Limb (tissue), 2 donors: ENCODE results near the gene TMPRSS9.

ENCODE experiments used
- DNase-seq, 2 donors: peaks; one replicate each; pipeline ENCODE4 v3.0.0-alpha.2; 2016; ENCODE audit errors: extremely low spot score in 2 of 2

The TMPRSS9 gene

DNA sequence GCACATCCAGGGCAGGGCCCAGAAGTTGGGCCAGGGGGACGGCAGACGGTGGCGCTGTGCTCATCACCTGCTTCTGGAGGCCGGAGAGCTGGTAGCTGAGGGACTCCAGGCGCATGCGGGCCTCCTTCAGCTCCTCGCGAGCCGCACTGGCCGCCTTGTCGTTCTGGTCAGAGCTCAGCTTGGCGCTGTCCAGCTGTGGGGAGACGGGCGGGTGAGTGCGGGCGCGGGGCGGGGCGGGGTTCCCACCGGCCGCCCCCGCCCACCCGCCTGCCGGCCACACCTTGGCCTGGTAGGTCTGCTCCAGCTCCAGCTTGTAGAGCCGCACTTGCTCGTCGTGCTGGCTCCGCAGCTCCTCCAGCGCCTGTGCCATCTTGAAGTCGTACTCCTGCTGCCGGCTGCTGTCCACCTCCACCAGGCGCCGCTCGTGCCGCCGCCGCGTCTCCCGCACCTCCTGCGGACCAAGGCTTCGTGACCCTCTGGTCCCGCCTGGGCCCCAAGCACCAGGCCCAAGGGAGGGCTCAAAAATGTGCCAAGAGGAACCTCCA lies 74.7 kb downstream of the TMPRSS9 start:
- no peak for DNase-seq

DNA sequence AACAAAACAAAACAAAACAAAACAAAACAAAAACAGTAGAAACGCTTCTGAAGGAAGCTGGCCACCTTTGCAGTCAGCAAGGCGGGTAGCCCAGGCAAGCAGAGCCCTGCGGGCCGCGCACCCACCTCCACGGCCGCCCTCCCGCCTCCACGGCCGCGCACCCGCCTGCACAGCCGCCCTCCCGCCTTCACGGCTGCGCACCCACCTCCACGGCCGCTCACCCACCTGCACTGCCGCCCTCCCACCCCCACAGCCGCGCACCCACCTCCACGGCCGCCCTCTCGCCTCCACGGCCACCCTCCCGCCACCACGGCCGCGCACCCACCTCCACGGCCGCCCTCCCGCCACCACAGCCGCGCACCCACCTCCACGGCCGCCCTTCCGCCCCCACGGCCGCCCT lies 76.3 kb downstream of the TMPRSS9 start:
- DNase-seq, result no peak

DNA sequence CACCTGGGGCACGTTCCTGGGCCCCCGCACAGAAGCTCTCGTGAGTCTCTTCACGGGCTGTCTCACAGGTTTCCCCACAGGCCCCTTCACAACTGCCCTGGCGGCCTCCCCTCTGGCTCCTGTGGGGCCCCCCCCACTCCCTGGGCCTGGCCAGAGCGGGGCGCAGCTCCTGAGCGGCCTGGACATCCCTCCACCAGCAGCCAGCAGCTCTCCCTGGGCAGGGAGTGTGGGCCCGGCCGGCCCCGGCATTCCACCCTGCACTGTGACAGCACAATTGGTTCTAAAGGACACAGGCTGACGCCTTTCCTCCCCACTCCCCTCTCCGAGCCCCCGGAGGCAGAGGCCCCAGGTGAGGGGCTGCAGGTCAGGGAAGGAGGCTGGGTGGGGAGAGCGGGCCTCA lies 76.9 kb downstream of the TMPRSS9 start:
- no peak for DNase-seq

DNA sequence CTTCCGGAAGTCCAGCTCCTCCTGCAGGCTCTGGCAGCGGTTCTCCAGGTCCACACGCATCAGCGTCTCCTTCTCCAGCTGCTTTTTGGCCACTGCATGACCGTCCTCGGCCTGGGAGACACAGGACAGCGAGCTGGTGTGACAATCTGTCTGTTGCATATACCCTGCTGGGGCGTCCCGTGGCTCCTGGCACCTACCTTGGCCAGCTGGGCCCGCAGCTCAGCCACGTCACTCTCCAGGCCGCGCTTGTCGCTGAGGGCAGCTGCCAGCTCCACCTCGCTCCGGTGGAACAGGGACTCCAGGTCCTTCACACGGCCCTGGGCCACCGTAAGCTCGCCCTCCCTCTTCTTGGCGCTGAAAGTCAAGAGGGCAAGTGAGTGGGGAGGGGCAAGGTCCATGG lies 78.1 kb downstream of the TMPRSS9 start:
- DNase-seq, result no peak

DNA sequence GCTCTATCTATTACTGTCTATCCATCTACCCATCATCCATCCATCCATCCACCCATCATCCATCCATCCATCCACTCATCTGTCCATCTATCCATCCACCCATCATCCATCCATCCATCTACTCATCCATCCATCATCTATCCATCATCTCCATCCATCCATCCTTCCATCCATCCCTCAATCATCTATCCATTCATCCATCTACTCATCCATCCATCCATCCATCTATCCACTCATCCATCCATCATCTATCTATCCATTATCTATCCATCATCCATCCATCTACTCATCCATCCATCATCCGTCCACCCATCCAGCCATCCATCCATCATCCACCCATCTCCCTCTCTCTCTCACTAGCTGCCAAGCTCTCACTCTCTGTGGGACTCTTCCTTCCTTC lies 80.5 kb downstream of the TMPRSS9 start:
- no peak for DNase-seq

DNA sequence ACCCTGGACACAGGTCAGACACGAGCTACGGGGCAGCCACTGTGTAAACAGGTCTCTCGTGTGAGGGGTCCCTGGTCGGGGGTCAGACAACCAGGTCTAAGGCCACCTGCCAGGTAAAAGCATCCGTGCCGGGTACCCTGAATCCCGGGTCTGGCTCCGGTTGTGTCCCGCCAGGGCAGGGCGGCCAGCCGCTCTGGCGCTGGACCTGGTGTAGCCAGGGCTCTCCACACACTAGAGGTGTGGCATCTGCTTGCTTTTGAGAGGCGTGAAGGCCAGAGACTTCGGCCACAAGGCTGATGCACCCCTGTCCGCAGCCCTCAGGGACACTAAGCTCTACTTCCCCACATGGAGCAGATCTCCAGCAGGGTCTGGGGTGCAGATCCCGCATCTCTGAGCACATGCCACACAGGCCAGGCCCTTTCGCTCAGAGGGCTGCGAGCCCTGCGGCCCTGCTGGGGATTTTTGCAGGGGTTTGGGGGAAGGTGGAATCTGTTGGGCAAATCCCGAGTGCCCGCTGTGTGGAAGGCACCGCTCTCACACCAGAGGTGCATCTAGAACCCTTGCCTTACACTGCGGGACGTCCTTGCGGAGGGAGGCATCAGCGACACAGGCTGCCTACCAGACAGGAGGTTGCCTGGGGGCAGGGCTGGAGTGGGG lies 81.2 kb downstream of the TMPRSS9 start:
- no peak for DNase-seq

DNA sequence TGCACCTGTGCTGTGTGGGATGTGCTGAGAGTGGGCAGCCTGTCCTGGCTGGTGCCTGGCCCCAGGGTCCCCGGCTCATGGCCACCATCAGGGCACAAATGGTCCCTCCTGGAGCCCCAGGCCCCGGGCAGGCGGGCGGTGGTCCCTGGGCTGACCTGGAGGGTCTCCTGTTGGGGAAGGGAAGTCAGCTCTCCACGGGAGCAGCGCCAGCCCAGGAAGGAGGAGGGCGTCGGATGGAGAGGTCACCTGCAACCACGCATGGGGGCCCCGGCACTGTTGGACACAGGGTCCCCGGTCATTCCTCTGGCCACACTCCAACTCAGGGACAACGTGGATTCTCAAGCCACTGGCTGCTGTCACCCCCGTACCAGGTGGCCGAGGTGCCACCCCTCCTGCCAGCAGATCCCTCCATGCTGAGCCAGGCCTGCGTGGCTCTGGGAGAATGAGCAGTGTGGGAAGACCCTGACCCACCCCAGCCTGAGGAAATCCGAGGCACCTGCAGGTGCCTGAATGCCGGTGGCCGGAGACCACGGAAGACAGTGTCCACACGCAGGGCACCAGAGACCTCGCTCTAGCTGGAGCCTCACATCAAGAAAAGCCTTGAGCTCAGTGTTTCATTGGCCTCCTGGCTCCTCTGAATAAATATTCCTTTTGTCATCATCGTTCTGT lies 83.2 kb downstream of the TMPRSS9 start:
- no peak for DNase-seq

DNA sequence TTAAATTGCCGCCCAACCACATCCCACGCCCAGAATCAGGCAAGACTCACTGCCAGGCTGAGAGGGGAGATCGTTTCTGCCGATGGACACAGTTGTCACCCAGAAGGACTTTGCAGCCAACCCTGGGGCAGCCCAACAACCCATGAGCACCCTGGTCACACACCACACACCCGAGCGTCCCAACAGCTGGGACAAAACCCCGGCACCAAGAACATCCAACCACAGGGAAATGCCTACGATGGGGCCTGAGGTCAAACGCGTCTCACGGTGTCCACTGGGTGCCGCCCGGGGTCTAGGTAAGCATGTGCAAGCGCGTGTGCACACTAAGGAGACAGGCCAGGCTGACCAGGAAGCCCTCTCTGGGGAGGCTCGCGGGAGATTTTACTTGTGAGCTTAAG lies 83.7 kb downstream of the TMPRSS9 start:
- DNase-seq, result no peak

DNA sequence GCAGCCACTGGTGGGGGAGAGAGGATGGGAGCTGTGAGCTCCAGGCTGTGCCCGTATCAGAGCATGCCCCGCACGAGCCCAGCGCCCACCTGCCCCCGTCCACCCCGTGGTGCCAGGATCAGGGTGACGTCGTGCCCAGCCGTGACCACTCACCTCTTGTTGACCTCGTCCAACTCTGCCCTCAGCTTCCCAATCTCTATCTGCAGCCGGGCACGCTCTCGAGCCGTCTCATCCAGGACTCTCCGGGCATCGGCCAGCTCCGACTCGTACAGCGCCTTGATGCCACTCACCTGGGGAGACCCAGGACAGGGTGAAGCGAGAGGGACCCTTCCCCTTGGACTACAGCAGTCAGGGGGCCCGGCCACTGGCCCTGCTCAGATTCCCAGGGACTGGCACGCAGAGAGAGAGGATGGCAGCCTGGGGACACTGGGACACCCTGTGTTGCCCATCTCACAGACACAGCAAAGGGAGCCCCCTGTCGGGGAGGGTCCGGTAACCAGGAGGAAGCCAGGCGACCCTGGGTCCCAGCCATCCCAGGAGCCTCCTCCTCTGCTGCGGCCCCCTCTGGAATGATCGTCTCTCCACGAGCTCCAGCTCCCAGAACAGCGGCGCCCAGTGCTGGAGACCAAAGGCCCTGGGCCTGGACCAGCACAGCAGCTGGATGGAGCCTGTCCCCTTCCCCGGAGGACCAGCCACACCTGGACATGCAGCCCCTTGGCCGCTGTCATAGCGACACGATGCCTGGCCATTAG lies 84.4 kb downstream of the TMPRSS9 start:
- DNase-seq, result no peak

DNA sequence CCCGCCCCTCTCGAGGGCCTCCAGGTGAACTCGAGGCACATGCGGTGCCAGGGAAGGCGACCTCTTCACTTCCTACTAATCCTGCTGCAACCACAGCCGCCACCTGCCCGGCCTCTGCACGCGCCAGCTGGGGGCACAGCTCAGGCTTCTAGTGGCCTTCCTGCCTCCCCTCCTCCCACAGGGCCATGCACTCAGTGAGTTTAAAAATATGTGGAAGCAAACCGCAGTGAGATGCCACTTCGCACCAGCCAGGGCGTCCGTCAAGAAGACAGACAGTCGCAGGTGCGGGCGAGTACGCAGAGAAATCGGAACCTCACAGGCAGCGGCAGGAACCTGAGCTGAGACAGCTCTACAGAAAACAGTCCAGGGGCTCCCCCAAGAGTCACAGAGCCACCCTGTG lies 86.3 kb downstream of the TMPRSS9 start:
- DNase-seq, result peak; percentile 67 to 69

DNA sequence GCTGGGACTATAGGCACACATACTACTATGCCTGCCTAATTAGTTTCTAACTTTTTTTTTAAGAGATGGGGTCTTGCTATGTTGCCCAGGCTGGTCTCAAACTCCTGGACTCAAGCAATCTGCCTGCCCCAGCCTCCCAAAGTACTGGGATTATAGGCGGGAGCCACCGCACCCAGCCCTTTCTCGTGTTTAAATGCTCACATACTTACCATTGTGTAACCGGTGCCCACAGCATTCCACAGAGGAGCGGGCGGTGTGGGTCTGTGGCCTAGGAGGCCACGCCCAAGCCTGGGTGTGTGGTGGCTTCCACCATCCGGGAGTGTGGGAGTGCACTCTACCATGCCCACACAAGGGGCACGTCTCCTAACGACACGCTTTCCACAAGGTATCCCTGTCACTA lies 89.0 kb downstream of the TMPRSS9 start:
- DNase-seq, result no peak

DNA sequence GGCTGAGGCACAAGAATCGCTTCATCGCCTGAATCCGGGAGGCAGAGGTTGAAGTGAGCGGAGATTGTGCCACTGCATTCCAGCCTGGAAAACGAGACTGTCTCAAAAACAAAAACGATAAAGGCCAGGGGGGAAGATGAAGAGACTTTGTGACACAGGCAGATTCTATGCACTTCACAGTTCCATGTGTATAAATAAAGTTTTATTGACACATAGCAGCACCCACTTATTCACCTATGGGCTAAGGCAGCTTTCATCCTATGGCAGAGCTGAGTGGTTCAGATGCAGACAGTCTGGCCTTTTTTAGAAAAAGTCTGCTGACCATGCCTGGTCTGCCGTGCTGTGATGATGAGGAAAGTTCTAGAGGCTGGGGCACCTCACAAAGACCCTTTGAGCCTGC lies 91.1 kb downstream of the TMPRSS9 start:
- no peak for DNase-seq

DNA sequence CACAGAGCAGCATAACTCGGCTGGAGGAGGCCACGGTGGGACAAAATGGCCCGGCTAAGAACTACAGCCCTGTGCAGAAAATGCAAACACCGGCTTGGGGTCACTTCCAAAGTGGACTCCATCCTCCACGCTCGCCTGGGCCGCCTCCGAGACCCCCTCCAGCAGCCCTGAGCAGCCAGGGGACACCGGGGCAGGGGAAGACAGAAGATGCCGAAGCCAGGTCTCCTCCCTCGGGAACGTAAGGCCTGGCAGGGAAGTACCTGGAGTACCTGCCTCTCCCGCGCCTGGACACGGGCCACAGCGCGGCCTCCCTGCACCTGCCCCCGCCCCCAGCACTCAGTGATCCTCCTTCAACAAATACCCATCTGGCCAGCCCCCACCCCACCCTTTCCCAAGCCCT lies 91.7 kb downstream of the TMPRSS9 start:
- no peak for DNase-seq

DNA sequence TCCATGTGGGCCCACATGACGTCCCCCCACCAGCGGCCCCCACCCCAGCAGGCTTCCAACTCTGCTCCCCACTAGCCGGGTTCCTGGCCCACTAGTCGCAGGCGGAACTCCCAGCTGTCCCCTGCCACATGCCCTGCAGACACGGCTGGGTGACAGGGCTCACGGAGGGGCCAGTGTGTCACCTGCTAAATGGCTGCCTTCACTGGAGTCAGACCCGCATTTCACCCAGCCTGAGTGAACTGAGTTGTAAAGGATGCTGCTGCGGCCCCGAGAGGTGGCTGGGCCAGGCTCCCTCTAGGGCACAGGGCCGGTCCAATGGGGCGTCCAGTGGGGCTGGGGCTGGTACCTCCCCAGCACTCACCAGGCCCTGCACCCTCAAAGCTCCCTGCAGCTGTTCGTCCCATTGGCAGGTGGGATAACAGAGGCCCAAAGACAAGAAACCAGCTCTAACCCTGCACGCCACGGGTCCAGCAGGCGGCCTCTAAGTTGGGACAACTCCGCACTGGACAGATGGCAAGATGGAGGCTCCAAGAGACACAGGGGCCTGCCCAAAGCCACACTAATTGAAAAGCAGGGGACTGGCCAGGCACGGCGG lies 93.5 kb downstream of the TMPRSS9 start:
- no peak for DNase-seq

DNA sequence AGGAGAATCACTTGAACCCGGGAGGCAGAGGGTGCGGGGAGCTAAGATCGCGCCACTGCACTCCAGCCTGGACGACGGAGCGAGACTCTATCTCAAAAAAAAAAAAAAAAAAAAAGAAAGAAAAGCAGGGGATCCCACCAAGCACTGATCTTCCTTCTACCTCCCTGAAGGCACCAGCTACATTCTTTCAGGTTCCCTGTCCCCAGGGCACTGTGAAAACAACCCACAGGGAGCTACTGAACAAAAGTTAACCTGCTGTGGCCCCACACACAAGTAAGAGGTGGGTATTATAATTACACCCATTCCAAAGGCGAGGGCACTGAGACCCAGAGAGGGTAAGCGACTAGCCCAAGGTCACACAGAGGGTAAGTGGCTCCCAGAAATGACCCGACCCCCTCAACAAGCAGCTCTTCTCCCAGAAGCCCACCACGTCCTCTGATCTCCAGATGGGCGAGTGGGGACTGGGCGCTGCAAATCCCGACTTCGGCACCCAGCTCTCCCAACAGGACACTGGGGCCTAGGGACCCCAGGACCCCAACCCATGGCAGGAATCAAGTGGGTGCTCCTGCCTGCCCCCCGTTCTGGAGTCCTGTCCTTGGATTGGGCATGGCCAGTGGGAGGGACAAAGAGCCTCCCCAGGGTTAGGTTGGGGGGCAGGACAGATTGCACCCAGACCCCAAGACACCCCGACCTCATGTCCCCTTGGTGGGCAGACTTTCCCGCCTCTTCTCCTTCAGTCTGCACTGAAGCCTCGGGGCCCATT lies 94.3 kb downstream of the TMPRSS9 start:
- DNase-seq, result no peak

DNA sequence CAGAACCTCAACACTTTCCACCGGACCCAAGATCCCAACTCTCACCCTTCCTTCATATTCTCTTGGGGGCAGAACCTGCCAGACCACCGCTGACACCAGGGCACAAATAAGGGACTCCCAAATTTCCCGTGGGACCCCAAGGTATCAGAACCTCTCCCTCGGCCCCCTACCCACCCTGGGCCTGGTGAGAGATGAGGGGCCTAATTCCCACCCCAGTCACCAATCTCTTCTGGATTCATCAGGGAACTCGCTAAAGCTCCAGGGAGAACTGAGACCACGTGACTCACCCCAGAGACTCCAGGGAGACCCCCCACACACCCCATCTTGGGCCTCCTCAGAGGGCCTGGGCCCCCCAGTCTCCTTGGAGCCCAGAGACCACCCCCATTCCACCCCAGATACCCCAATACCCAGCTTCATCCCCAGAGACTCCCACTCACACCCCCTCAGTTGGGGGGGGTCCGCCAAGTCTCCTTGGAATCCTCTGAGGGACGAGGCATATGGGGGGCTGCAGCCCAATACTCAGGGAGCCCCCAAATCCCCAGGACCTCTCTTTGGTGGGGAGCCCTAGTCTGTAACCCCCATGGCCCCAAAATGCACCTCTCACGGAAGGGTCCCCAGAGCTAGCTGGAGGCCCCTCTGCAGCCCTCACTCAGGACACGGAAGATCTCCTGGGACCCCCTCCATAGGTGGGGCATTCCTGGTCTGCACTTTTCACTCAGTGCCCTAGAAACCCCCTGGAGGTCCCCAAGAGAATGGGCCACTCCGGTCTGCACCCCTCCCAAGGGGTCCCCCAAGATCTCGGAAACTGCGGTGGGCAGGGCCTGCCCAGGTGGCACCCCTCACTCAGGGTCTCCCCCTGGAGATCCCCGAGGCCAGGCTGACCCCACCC lies 95.1 kb downstream of the TMPRSS9 start:
- DNase-seq, result no peak

DNA sequence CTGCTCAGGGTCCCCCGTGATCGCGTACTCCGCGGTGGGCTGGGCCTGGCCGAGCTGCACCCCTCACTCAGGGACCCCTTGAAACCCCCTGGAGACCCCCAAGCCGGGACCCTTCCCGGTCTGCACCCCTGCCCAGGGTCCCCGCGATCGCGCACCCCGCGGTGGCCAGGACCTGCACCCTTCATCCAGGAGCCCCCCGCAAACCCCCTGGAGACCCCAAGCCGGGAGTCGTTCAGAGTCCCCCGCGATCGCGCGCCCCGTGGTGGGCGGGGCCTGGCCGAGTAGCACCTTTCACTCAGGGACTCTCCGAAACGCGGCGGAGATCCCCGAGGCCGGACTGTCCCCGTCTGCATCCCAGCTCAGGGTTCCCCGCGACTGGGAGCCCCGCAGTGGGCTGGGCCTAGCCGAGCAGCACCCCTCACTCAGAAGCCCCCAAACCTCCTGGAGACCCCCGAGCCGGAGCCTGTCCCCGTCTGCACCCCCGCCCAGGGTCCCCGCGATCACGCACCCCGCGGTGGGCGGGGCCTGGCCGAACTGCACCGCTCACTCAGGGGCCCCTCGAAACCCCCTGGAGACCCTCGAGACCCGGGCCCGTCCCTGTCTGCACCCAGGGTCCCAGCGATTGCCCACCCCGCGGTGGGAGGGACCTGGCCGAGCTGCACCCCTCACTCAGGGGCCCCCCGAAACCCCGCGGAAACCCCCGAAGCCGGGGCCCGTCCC lies 95.9 kb downstream of the TMPRSS9 start:
- peak in 1 of 2 donors; percentile 57 for DNase-seq

DNA sequence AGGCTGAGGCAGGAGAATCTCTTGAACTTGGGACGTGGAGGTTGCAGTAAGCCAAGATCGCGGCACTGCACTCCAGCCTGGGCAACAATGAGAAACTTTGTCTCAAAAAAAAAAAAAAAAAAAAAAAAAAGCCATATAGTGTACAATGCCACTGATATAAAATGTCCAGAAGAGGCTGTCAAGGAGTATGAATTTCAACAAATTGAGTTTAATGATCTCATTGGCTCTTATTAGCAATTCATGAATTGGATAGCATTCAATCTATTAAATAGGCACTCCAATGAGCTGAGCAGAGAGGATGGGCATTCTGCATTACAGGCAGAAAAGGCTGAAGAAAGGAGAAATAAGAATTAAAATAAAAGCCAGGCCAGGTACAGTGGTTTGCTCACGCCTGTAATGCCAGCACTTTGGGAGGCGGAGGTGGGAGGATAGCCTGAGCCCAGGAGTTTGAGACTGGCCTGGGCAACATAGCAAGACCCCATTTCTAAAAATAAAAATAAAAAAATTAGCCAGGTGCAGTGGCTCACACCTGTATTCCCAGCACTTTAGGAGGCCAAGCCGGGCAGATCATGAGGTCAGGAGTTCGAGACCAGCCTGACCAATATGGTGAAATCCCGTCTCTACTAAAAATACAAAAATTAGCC lies 97.5 kb downstream of the TMPRSS9 start:
- no peak for DNase-seq

DNA sequence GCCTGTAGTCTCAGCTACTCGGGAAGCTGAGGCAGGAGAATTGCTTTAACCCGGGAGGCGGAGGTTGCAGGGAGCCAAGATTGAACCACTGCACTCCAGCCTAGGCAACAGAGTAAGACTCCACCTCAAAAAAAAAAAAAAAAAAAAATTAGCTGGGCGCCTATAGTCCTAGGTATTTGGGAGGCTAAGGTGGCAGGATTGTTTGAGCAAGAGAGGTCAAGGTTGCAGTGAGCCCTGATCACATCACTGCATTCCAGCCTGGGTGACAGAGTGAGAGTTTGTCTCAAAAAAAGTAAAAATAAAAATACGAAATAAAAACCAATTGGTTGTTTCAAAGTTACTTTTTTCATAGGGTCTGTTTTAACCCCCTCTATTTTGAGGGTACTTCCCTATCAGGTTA lies 98.0 kb downstream of the TMPRSS9 start:
- no peak for DNase-seq
